Measurements from ENCODE around the gene ZNF512B. TPM values are rescaled to one million over a fixed set of nuclear protein-coding genes. Genes with fewer than 3 reads are reported as not detected.

Gene ZNF512B
- total RNA-seq, 1 donor from 2014 or later, result 32.2 TPM

GRCh38 chr20:63942250-63942951 is 27.3 kb downstream of the ZNF512B start:
- Mint-ChIP-seq H3K9me3 (ENCODE audit: unreplicated experiment) (no peaks in the 10 kb centered on the region), H3K27me3 (ENCODE audit: unreplicated experiment) (peaks cover 16% of the 10 kb centered on the region), H3K4me3 (ENCODE audit: unreplicated experiment) (no peak overlapping the region), H3K27ac (ENCODE audit: unreplicated experiment) (peak overlapping the region; percentile 68), H3K4me1 (ENCODE audit: low read depth, unreplicated experiment) (peaks cover 9% of the 10 kb centered on the region), H3K36me3 (ENCODE audit: unreplicated experiment) (no peaks in the 10 kb centered on the region)
- TF ChIP-seq, protein P1, sequence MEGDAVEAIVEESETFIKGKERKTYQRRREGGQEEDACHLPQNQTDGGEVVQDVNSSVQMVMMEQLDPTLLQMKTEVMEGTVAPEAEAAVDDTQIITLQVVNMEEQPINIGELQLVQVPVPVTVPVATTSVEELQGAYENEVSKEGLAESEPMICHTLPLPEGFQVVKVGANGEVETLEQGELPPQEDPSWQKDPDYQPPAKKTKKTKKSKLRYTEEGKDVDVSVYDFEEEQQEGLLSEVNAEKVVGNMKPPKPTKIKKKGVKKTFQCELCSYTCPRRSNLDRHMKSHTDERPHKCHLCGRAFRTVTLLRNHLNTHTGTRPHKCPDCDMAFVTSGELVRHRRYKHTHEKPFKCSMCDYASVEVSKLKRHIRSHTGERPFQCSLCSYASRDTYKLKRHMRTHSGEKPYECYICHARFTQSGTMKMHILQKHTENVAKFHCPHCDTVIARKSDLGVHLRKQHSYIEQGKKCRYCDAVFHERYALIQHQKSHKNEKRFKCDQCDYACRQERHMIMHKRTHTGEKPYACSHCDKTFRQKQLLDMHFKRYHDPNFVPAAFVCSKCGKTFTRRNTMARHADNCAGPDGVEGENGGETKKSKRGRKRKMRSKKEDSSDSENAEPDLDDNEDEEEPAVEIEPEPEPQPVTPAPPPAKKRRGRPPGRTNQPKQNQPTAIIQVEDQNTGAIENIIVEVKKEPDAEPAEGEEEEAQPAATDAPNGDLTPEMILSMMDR (IDR thresholded peaks at IDR 0.05; ENCODE audit: partially characterized antibody, unreplicated experiment), result no peak
- peak; percentile 82 for DNase-seq

DNA sequence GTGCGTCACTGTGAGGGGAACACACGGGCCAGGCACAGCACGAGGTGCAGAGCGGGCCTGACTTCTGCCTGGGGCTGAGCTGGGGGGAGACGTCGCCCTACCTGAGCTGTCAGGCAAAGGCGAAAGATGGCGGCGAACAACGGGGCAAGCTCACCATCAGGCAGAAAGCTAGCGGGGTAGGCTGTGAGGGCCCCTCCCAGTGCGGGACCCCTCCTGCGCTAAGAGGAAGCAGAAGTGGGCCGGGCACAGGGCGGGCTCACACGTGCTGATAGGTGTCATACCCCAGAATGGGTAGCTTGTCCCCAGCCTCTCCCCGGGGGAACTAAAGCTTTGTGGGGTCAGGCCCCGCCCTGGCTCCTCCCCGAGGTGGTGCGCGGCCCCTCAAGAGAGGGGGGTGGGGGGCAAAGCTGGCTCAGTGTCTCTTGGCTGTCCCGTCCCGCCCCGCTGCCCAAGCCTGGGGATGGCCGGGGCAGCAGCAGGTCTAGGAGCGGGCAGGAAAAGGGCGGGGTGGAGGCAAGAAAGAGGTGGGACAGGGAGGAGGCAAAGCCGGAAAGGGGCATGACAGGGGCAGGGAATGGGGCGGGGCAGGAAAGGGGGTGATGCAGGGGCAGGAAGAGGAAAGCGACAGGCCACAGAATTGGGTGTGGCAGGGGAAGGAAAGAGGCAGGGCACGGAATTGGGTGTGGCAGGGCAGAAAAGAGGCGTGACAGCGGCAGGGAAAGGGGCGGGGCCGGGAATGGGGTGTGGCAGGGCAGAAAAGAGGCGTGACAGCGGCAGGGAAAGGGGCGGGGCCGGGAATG is 28.2 kb downstream of the ZNF512B start:
- H3K27ac Mint-ChIP-seq (ENCODE audit: unreplicated experiment), result no peak overlapping the region
- TF ChIP-seq, protein P1 (IDR thresholded peaks at IDR 0.05; ENCODE audit: partially characterized antibody, unreplicated experiment), result no peak
- peaks cover 10% of the 10 kb centered on the region for H3K27me3 Mint-ChIP-seq (ENCODE audit: unreplicated experiment)
- no peaks in the 10 kb centered on the region for H3K9me3 Mint-ChIP-seq (ENCODE audit: unreplicated experiment)
- peak; percentile 78 for DNase-seq
- H3K4me3 Mint-ChIP-seq (ENCODE audit: unreplicated experiment), result peak overlapping the region; percentile 76
- H3K4me1 Mint-ChIP-seq (ENCODE audit: low read depth, unreplicated experiment), result peaks cover 3% of the 10 kb centered on the region
- no peaks in the 10 kb centered on the region for H3K36me3 Mint-ChIP-seq (ENCODE audit: unreplicated experiment)

GRCh38 chr20:63940472-63941266 is 29.1 kb downstream of the ZNF512B start:
- H3K27me3 Mint-ChIP-seq (ENCODE audit: unreplicated experiment), result peaks cover 10% of the 10 kb centered on the region
- H3K4me1 Mint-ChIP-seq (ENCODE audit: low read depth, unreplicated experiment), result peaks cover 3% of the 10 kb centered on the region
- TF ChIP-seq, protein P1 (IDR thresholded peaks at IDR 0.05; ENCODE audit: partially characterized antibody, unreplicated experiment), result no peak
- no peaks in the 10 kb centered on the region for H3K9me3 Mint-ChIP-seq (ENCODE audit: unreplicated experiment)
- no peak for DNase-seq
- no peaks in the 10 kb centered on the region for H3K36me3 Mint-ChIP-seq (ENCODE audit: unreplicated experiment)
- peak overlapping the region; percentile 76 for H3K4me3 Mint-ChIP-seq (ENCODE audit: unreplicated experiment)
- no peak overlapping the region for H3K27ac Mint-ChIP-seq (ENCODE audit: unreplicated experiment)

GRCh38 chr20:63940071-63940471 is 29.7 kb downstream of the ZNF512B start:
- H3K9me3 Mint-ChIP-seq (ENCODE audit: unreplicated experiment), result no peaks in the 10 kb centered on the region
- no peak for DNase-seq
- H3K4me3 Mint-ChIP-seq (ENCODE audit: unreplicated experiment), result peak overlapping the region; percentile 34
- H3K27me3 Mint-ChIP-seq (ENCODE audit: unreplicated experiment), result peaks cover 10% of the 10 kb centered on the region
- no peaks in the 10 kb centered on the region for H3K36me3 Mint-ChIP-seq (ENCODE audit: unreplicated experiment)
- peaks cover 3% of the 10 kb centered on the region for H3K4me1 Mint-ChIP-seq (ENCODE audit: low read depth, unreplicated experiment)
- TF ChIP-seq, protein P1 (IDR thresholded peaks at IDR 0.05; ENCODE audit: partially characterized antibody, unreplicated experiment), result no peak
- no peak overlapping the region for H3K27ac Mint-ChIP-seq (ENCODE audit: unreplicated experiment)

All from glutamatergic neuron (in vitro differentiated cells).